ENCODE data around the gene RAB17. TPM values are rescaled to one million over a fixed set of nuclear protein-coding genes. Genes with fewer than 3 reads are reported as not detected.

The RAB17 gene
- total and polyA plus RNA-seq, 10 of the 15 experiments (the other 5 are each of a cell fraction or from before 2014, with no cell fraction given), result 0.07 to 1.4 (median 0.28) TPM; not detected in 3

DNA sequence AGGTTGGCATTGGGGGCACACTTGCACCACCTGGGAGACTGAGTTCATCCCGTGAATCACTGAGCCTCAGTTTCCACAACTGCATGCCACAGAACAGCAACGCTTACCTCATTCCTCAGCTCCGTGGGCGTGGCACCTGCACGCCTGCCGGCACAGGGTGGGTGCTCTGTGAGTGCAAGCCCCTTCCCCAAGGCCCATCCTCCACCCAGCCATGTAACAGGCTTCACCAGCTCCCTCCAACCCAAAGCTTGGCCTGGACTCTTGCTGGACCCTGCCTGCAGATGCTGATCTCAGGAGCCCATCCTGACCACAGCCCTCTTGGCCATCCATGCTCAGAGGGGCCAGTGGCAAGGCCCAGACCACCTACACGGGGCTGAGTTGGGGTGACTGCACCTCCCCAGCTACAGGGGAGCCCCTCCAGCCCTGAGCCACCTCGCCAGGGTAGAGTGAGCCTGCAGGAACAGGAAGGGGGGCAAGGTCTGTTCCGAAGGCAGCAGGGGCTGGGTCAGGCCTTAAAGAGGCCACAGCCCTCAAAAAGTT is 22.3 kb downstream of the RAB17 start:
- ATAC-seq (no peak), DNase-seq (ENCODE audit: low read depth, low spot score) (no peak), FAIRE-seq (no peak)
- H3K9ac ChIP-seq (ENCODE audit: control insufficient read depth, insufficient read depth, low read length), result no peak overlapping the region
- intact Hi-C loops (cut with micrococcal nuclease; ENCODE audit: unreplicated experiment), result no loop called here
- RAD21 ChIA-PET (ENCODE audit: unreplicated experiment), result interaction anchor here (1.2 to 2.4 kb wide), 2 partner anchors 53 to 55 kb away, joined by 4 to 9 read pairs; no protein-coding TSS in a partner anchor
- CTCF ChIA-PET, result interaction anchor here (2.4 kb wide), 1 partner anchor 55 kb away, joined by 9 read pairs; no protein-coding TSS in a partner anchor
- no peaks in the 10 kb centered on the region for H3K79me2 ChIP-seq (ENCODE audit: control insufficient read depth, insufficient read depth, low read length)
- SMC1A ChIA-PET (ENCODE audit: uncharacterized antibody, unreplicated experiment), result interaction anchor here (1.1 kb wide), 1 partner anchor 55 kb away, joined by 4 read pairs; no protein-coding TSS in a partner anchor
- no peaks in the 10 kb centered on the region; the same call in 2 of the 3 replicates for H3K9me3 ChIP-seq (replicated peaks; ENCODE audit: control insufficient read depth, insufficient read depth, low read length)
- H3K27me3 ChIP-seq (replicated peaks in 1 of 2; ENCODE audit: control insufficient read depth in 2 of 2, insufficient read depth in 2 of 2, low read length in 1 of 2), result no peaks in the 10 kb centered on the region; a peak in 1 of 4 replicates
- no peak overlapping the region for H3K4me2 ChIP-seq (ENCODE audit: control insufficient read depth, insufficient read depth)
- no peak overlapping the region for H3K27ac ChIP-seq (ENCODE audit: control insufficient read depth, insufficient read depth)
- no peaks in the 10 kb centered on the region for H4K20me1 ChIP-seq (ENCODE audit: control insufficient read depth, insufficient read depth)
- no peak overlapping the region for H3K4me3 ChIP-seq
- H3K4me1 ChIP-seq (ENCODE audit: control insufficient read depth, insufficient read depth, low read length), result no peaks in the 10 kb centered on the region
- POLR2A ChIA-PET, result no interaction called here
- H2AFZ ChIP-seq (ENCODE audit: control insufficient read depth, low read depth, low read length), result no peak overlapping the region
- 23% methylated on average over 9 of the region's 9 CpGs for WGBS (ENCODE audit: insufficient coverage, insufficient replicate concordance, low lambda C conversion rate, missing lambda C conversion rate)
- BruUV-seq (replicated peaks), result no TSS peak
- TF ChIP-seq FOXK2 (IDR thresholded peaks at IDR 0.05), result no peak
- in situ Hi-C loops (cut with MboI), result no loop called here
- no peaks in the 10 kb centered on the region for H3K36me3 ChIP-seq (ENCODE audit: control insufficient read depth in 2 of 2, insufficient read depth in 2 of 2, low read length in 1 of 2)

GRCh38 chr2:237567276-237568029 is 23.1 kb downstream of the RAB17 start:
- ChIA-PET CTCF (interaction anchor here (2.4 kb wide), 1 partner anchor 54 kb away, joined by 9 read pairs; no protein-coding TSS in a partner anchor), SMC1A (ENCODE audit: uncharacterized antibody, unreplicated experiment) (interaction anchor here (1.1 kb wide), 1 partner anchor 54 kb away, joined by 4 read pairs; no protein-coding TSS in a partner anchor), RAD21 (ENCODE audit: unreplicated experiment) (interaction anchor here (1.2 to 2.4 kb wide), 2 partner anchors 52 to 55 kb away, joined by 4 to 9 read pairs; no protein-coding TSS in a partner anchor), POLR2A (no interaction called here)
- H3K4me1 ChIP-seq (ENCODE audit: control insufficient read depth, insufficient read depth, low read length), result no peaks in the 10 kb centered on the region
- H4K20me1 ChIP-seq (ENCODE audit: control insufficient read depth, insufficient read depth), result no peaks in the 10 kb centered on the region
- no peaks in the 10 kb centered on the region; the same call in 2 of the 3 replicates for H3K9me3 ChIP-seq (replicated peaks; ENCODE audit: control insufficient read depth, insufficient read depth, low read length)
- DNase-seq (ENCODE audit: low read depth, low spot score) (no peak), FAIRE-seq (no peak), ATAC-seq (no peak)
- H3K36me3 ChIP-seq (ENCODE audit: control insufficient read depth in 2 of 2, insufficient read depth in 2 of 2, low read length in 1 of 2), result no peaks in the 10 kb centered on the region
- BruUV-seq (replicated peaks), result no TSS peak
- H3K4me2 ChIP-seq (ENCODE audit: control insufficient read depth, insufficient read depth), result no peak overlapping the region
- no peaks in the 10 kb centered on the region for H3K79me2 ChIP-seq (ENCODE audit: control insufficient read depth, insufficient read depth, low read length)
- intact Hi-C loops (cut with micrococcal nuclease; ENCODE audit: unreplicated experiment), result no loop called here
- 56% methylated on average over 16 of the region's 16 CpGs for WGBS (ENCODE audit: insufficient coverage, insufficient replicate concordance, low lambda C conversion rate, missing lambda C conversion rate)
- no peaks in the 10 kb centered on the region; a peak in 1 of 4 replicates for H3K27me3 ChIP-seq (replicated peaks in 1 of 2; ENCODE audit: control insufficient read depth in 2 of 2, insufficient read depth in 2 of 2, low read length in 1 of 2)
- no peak overlapping the region for H3K4me3 ChIP-seq
- no peak overlapping the region for H2AFZ ChIP-seq (ENCODE audit: control insufficient read depth, low read depth, low read length)
- H3K27ac ChIP-seq (ENCODE audit: control insufficient read depth, insufficient read depth), result no peak overlapping the region
- in situ Hi-C loops (cut with MboI), result no loop called here
- H3K9ac ChIP-seq (ENCODE audit: control insufficient read depth, insufficient read depth, low read length), result no peak overlapping the region
- TF ChIP-seq RAD21 (IDR thresholded peaks at IDR 0.05; ENCODE audit: insufficient read depth, low read depth, low read length), result no peak
- TF ChIP-seq RELA (IDR thresholded peaks at IDR 0.05; ENCODE audit: borderline replicate concordance, partially characterized antibody), result no peak
- no peak for TF ChIP-seq FOS (IDR thresholded peaks at IDR 0.05; ENCODE audit: borderline replicate concordance, extremely low read depth, insufficient read length)
- TF ChIP-seq, protein P1, sequence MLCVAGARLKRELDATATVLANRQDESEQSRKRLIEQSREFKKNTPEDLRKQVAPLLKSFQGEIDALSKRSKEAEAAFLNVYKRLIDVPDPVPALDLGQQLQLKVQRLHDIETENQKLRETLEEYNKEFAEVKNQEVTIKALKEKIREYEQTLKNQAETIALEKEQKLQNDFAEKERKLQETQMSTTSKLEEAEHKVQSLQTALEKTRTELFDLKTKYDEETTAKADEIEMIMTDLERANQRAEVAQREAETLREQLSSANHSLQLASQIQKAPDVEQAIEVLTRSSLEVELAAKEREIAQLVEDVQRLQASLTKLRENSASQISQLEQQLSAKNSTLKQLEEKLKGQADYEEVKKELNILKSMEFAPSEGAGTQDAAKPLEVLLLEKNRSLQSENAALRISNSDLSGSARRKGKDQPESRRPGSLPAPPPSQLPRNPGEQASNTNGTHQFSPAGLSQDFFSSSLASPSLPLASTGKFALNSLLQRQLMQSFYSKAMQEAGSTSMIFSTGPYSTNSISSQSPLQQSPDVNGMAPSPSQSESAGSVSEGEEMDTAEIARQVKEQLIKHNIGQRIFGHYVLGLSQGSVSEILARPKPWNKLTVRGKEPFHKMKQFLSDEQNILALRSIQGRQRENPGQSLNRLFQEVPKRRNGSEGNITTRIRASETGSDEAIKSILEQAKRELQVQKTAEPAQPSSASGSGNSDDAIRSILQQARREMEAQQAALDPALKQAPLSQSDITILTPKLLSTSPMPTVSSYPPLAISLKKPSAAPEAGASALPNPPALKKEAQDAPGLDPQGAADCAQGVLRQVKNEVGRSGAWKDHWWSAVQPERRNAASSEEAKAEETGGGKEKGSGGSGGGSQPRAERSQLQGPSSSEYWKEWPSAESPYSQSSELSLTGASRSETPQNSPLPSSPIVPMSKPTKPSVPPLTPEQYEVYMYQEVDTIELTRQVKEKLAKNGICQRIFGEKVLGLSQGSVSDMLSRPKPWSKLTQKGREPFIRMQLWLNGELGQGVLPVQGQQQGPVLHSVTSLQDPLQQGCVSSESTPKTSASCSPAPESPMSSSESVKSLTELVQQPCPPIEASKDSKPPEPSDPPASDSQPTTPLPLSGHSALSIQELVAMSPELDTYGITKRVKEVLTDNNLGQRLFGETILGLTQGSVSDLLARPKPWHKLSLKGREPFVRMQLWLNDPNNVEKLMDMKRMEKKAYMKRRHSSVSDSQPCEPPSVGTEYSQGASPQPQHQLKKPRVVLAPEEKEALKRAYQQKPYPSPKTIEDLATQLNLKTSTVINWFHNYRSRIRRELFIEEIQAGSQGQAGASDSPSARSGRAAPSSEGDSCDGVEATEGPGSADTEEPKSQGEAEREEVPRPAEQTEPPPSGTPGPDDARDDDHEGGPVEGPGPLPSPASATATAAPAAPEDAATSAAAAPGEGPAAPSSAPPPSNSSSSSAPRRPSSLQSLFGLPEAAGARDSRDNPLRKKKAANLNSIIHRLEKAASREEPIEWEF (IDR thresholded peaks at IDR 0.05; ENCODE audit: insufficient replicate concordance, low read depth, low read length), result no peak
- no peak for TF ChIP-seq SUZ12 (IDR thresholded peaks at IDR 0.05; ENCODE audit: unreplicated experiment)
- TF ChIP-seq SMAD5 (IDR thresholded peaks at IDR 0.05; ENCODE audit: low read depth), result no peak
- no peak for TF ChIP-seq SRF (IDR thresholded peaks at IDR 0.05; ENCODE audit: low read depth in 2 of 2, low read length in 2 of 2)
- TF ChIP-seq BHLHE40 (IDR thresholded peaks at IDR 0.05; ENCODE audit: borderline replicate concordance in 1 of 2, low read depth in 2 of 2, low read length in 1 of 2), result no peak

Measured in GM12878 (cell line).